Right cardiac atrium (tissue), 5 donors: ENCODE measurements around the gene REM1. TPM values are rescaled to one million over a fixed set of nuclear protein-coding genes. Genes with fewer than 3 reads are reported as not detected.
"Not testable (repeated sequence)": the region's sequence is repeated elsewhere in the genome, so short reads cannot be mapped to it uniquely, and the experiment has no call there.

Source experiments
- ATAC-seq, 2 donors: fragments of 200-7000 bp; cut with Tn5 transposase; one replicate each; pipeline versions ENCODE4 v1.8.0 to v1.9.1; 2020; ENCODE audit warnings: moderate library complexity in 2 of 2, mild to moderate bottlenecking in 1 of 2
- DNase-seq, 3 donors: peaks; one replicate each; pipeline ENCODE4 v3.0.0-alpha.2; 2020
- H3K27ac ChIP-seq: one replicate; pipeline ENCODE4 v1.5.1; 2013; ENCODE audit warnings: mild to moderate bottlenecking, low read length, control low read depth, moderate library complexity
- H3K27me3 ChIP-seq: one replicate; pipeline ENCODE4 v1.6.1; 2013; ENCODE audit not compliant: control insufficient read depth, insufficient read depth
- H3K4me1 ChIP-seq: one replicate; pipeline ENCODE4 v1.6.1; 2013; ENCODE audit warnings: low read length; ENCODE audit not compliant: control insufficient read depth, insufficient read depth
- H3K4me3 ChIP-seq: one replicate; pipeline ENCODE4 v1.5.1; 2013; ENCODE audit warnings: low read length, control low read depth
- H3K9me3 ChIP-seq: one replicate; pipeline ENCODE4 v1.6.1; 2013; ENCODE audit warnings: low read length; ENCODE audit not compliant: control insufficient read depth
- WGBS: extraction: QIAGEN DNeasy Blood & Tissue Kit; methylation state at CpG from one replicate; pipeline ENCODE4 v1.1.7; 2013; 5-methylcytosine and 5-hydroxymethylcytosine counted together
- intact Hi-C, 4 donors: fragments of 100-400 bp; cut with DNase I; formaldehyde crosslinking; loops; one replicate each; pipeline versions ENCODE4 v1.11.0 to v1.14.0; 2022 to 2023
- polyA plus RNA-seq: library from polyadenylated mRNA; stranded (reverse); fragments of 200-250 nt; gene quantifications from one replicate; pipeline ENCODE4 v1.2.3, GENCODE V29; 2013
- total RNA-seq, 4 donors: library from RNA; stranded (reverse); fragmentation: NEBNext Ultra II Directional; extraction: Animal tissue kit (Norgen Biotek cat#: 25700); gene quantifications; one replicate each; pipeline ENCODE4 v1.2.1, GENCODE V29; 2021
- donor health status: healthy with polysubstance abuse.
- donor health status: DM: no; HTN: yes; CAD: no.
- donor health status: DM: no; HTN: no; CAD: no.
- donor health status: DM: no; HTN: yes; CAD: no; lungs with severe emphysema.
- donor health status: DM: yes; HTN: yes; CAD: no.

The REM1 gene
- total and polyA plus RNA-seq, 5 donors: 1.6 to 2.9 (median 2.8) TPM

- DNase-seq (no peak), ATAC-seq (no peak)
- no peaks in the 10 kb centered on the region for H3K9me3 ChIP-seq
- intact Hi-C loops: no loop called here
- no peak overlapping the region for H3K27ac ChIP-seq
- peaks cover 5% of the 10 kb centered on the region for H3K4me1 ChIP-seq
- H3K4me3 ChIP-seq: no peak overlapping the region
- H3K27me3 ChIP-seq: no peaks in the 10 kb centered on the region
- 58% methylated on average over 2 of the region's 2 CpGs for WGBS
Measured at GRCh38 chr20:31488115-31488514, 13.0 kb downstream of the REM1 start.

- Histone ChIP-seq H3K4me1 (peaks cover 5% of the 10 kb centered on the region), H3K27me3 (no peaks in the 10 kb centered on the region), H3K9me3 (no peaks in the 10 kb centered on the region), H3K4me3 (no peak overlapping the region), H3K27ac (no peak overlapping the region)
- no peak for ATAC-seq
- intact Hi-C loops: no loop called here
- DNase-seq: no peak
- 85% methylated on average over 3 of the region's 3 CpGs for WGBS
Measured at GRCh38 chr20:31489152-31489551, 14.1 kb downstream of the REM1 start.

DNA sequence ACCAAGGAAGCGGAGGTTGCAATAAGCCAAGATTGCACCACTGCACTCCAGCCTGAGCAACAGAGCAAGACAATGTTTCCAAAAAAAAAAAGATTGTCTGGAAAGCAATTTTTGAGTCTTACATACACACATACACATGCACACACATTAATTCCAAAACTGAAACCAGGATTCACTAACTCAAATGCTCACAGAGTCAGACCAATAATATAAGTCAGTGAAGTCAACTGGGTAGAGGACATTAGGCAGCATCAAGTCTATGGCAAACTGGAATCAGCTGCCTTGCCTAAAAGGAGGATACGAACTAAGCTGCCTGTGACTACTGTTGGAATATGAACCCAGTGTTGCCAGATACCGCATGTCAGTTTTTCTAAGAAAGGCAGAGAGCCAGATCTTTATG lies 15.7 kb downstream of the REM1 start:
- DNase-seq: no peak
- intact Hi-C loops: no loop called here
- no peak for ATAC-seq
- Histone ChIP-seq H3K9me3 (no peaks in the 10 kb centered on the region), H3K27me3 (no peaks in the 10 kb centered on the region), H3K4me3 (no peak overlapping the region), H3K27ac (no peak overlapping the region), H3K4me1 (peaks cover 2% of the 10 kb centered on the region)
- WGBS: 95% methylated on average over 3 of the region's 3 CpGs

DNA sequence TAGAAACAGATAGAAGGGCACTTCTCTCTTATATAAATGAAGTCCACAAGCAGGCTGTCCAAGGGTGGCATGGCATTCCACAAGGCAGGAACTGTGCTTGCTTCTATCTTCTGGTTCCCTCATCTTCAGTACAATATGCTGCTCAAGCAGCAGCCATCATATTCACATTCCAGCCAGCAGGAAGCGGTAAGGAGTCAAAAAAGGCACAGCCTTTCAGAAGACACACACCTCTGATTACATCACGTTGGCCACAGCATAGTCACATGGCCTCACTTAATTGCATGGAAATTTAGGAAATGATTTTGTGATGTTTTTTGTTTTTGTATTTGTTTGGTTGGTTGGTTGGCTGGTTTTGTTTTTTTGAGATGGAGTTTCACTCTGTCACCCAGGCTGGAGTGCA lies 19.0 kb downstream of the REM1 start:
- ATAC-seq (no peak), DNase-seq (no peak)
- Histone ChIP-seq H3K4me3 (no peak overlapping the region), H3K9me3 (no peaks in the 10 kb centered on the region), H3K27ac (no peak overlapping the region), H3K27me3 (no peaks in the 10 kb centered on the region), H3K4me1 (peaks cover 2% of the 10 kb centered on the region)
- 51% methylated on average over 2 of the region's 2 CpGs for WGBS
- intact Hi-C loops: no loop called here

DNA sequence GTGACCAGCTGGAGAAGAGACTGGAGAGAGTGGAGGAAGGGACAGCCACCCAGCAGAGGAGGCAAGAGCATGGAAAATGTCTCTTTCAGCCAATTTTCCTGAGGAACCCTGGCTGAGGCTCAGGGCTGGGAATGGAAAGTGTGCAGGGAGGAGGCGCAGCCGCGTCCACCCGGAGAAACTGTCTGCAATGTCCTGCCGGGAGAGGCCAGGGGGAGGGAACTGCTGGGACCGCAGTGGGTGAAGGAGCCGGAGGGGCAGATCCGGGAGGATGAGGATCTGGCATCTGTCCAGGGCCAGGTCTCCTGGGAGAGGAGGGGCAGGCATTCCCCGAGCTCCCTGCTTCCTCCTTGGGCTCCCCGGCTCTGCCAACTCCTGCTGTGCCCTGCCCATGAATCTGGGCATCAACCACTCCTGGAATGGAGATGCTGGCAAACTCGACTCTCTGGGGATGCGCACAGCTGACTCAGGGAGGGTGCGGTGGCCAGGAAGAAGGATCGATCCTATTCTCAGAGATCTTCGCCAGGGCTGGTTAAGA lies 21.7 kb downstream of the REM1 start:
- no peak overlapping the region for H3K4me3 ChIP-seq
- intact Hi-C loops: loop anchor here in 1 of 4 donors (5.0 kb wide), 1 partner anchor 35 kb away; no protein-coding TSS in a partner anchor

DNA sequence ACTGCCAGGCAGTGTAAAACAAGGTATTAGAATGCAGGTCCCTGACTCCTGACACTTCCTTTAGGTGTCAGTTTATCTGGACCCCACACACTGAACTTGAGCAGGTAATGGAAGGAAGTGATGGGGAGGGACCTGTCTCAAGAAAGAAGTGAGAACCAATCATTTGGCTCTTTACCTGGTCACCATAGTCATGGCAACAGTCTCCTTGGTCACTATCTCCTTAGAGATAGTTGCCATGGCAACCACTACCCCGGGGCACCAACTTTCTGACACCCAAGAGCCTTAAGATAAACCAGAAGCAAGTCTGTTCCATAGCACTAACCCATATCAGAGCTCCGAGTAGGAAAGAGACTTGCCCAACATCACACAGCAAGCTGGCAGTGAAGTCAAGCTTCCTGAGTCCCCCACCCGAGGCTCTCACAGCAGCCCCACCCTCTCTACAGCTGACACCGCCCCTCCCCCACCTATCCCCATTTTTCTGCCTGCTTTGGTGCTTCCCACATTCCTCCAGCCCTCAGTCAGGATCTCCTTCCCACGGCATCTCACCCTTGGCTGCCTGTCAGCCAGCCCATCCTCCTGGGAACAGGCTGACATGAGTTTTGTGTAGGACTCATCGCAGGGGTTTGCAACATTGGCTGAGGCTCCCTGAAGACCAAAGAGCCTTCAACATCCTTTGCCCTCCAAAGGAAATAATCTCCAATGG lies 22.9 kb downstream of the REM1 start:
- H3K9me3 ChIP-seq: no peaks in the 10 kb centered on the region
- H3K4me3 ChIP-seq: no peak overlapping the region
- peaks cover 2% of the 10 kb centered on the region for H3K4me1 ChIP-seq
- ATAC-seq: peak in 1 of 2 donors; percentile 25
- H3K27me3 ChIP-seq: no peaks in the 10 kb centered on the region
- H3K27ac ChIP-seq: peak overlapping the region; percentile 28
- intact Hi-C loops: loop anchor here in 1 of 4 donors (5.0 kb wide), 1 partner anchor 36 kb away; no protein-coding TSS in a partner anchor
- DNase-seq: peak; percentile 66 to 83 (median 74)
- WGBS: 32% methylated on average over 6 of the region's 6 CpGs

More for the DNA sequence above, 21.7 kb downstream of the REM1 start:
- DNase-seq (peak; percentile 88 to 95 (median 94)), ATAC-seq (peak; percentile 93 to 97)
- H3K9me3 ChIP-seq: no peaks in the 10 kb centered on the region
- H3K27me3 ChIP-seq: no peaks in the 10 kb centered on the region
- H3K4me1 ChIP-seq: peaks cover 2% of the 10 kb centered on the region
- H3K27ac ChIP-seq: peak overlapping the region; percentile 51
- 20% methylated on average over 15 of the region's 15 CpGs for WGBS

- Histone ChIP-seq H3K4me3 (no peak overlapping the region), H3K27me3 (no peaks in the 10 kb centered on the region), H3K9me3 (no peaks in the 10 kb centered on the region), H3K27ac (no peak overlapping the region), H3K4me1 (peaks cover 2% of the 10 kb centered on the region)
- 47% methylated on average over 1 of the region's 1 CpG for WGBS
- intact Hi-C loops: loop anchor here in 2 of 4 donors (5.0 to 10.0 kb wide), 2 partner anchors 38 to 56 kb away; partner anchors contain the start of gene DEFB123 (in 1 of the 2)
- ATAC-seq: no peak
- no peak for DNase-seq
Measured at GRCh38 chr20:31500527-31500926, 25.4 kb downstream of the REM1 start.

DNA sequence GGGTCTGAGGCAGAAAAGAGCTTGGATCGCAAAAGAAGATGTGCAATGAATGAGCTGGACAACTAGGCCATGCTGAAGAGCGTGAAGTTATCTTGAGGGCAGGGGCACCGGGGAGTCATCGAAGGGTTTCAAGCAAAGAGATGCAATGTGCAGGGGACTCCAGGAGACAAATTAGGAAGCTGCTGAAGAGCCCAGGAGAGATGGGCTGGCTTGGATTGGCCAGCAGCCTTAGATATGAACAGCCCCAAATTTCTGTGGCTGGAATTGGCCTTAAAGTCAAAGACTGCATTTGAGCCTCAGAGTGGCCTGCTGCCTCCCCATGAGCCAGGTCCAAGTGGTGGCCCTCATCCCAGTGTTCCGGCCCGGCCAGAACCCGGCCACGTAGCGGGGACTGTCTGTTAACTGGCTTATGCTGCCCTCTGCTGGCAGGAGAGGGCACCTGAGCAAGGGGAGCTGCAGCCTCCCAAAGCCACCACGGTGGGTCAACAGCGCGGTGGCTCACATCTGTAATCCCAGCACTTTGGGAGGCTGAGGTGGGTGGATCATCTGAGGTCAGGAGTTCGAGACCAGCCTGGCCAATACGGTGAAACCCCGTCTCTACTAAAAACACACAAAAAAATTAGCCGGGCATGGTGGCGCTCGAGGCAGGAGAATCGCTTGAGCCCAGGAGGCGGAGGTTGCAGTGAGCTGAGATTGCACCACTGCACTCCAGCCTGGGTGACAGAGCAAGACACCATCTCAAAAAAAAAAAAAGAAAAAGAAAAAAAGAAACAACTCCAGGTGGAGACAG lies 28.0 kb downstream of the REM1 start:
- not testable (repeated sequence) for H3K27me3 ChIP-seq, H3K4me3 ChIP-seq, H3K27ac ChIP-seq, H3K9me3 ChIP-seq, H3K4me1 ChIP-seq
- peak; percentile 95 to 97 for ATAC-seq
- peak; percentile 92 to 98 (median 96) for DNase-seq
- intact Hi-C loops: loop anchor here in 3 of 4 donors (1.0 to 10.0 kb wide), 4 partner anchors 41 to 58 kb away; partner anchors contain the start of gene DEFB123 (in 1 of the 3)
- 27% methylated on average over 20 of the region's 20 CpGs for WGBS

- no peaks in the 10 kb centered on the region for H3K9me3 ChIP-seq
- WGBS: 88% methylated on average over 1 of the region's 1 CpG
- H3K27me3 ChIP-seq: no peaks in the 10 kb centered on the region
- DNase-seq: no peak
- ATAC-seq: no peak
- intact Hi-C loops: loop anchor here in 1 of 4 donors (10.0 kb wide), 1 partner anchor 61 kb away; the partner anchor contains the start of gene DEFB123
- H3K4me3 ChIP-seq: no peak overlapping the region
- no peaks in the 10 kb centered on the region for H3K4me1 ChIP-seq
- no peak overlapping the region for H3K27ac ChIP-seq
Measured at GRCh38 chr20:31505903-31506302, 30.8 kb downstream of the REM1 start.

GRCh38 chr20:31508517-31509244 lies 33.6 kb downstream of the REM1 start:
- DNase-seq (no peak), ATAC-seq (no peak)
- H3K27ac ChIP-seq: no peak overlapping the region
- WGBS: 80% methylated on average over 5 of the region's 5 CpGs
- no peaks in the 10 kb centered on the region for H3K4me1 ChIP-seq
- intact Hi-C loops: loop anchor here in 1 of 4 donors (10.0 kb wide), 1 partner anchor 64 kb away; the partner anchor contains the start of gene DEFB123
- H3K27me3 ChIP-seq: no peaks in the 10 kb centered on the region
- no peaks in the 10 kb centered on the region for H3K9me3 ChIP-seq
- H3K4me3 ChIP-seq: no peak overlapping the region
